SK-N-SH treated with all-trans-retinoic acid at 6 μM for 48 hours (cell line): ENCODE measurements around the gene VPS4B.
A peak's percentile ranks its signal among the peaks of the same experiment; 100 is the strongest.

Source experiments
- ATAC-seq: fragments of 200-7000 bp; cut with Tn5 transposase; 3 replicates; pipeline ENCODE4 v1.9.1; 2020; ENCODE audit warnings: mild to moderate bottlenecking, moderate library complexity
- ARNTL ChIP-seq: fragments of 450-650 bp; formaldehyde crosslinking; IDR thresholded peaks from 2 replicates; pipeline ENCODE4 v1.5.0; 2020; ENCODE audit warnings: low read depth, mild to moderate bottlenecking, moderate library complexity, borderline replicate concordance
- BACH2 ChIP-seq: fragments of 250-450 bp; sonication (Bioruptor Pico); IDR thresholded peaks from 2 replicates; pipeline ENCODE4 v1.9.0; 2021; ENCODE audit warnings: mild to moderate bottlenecking, borderline replicate concordance
- CREB5 ChIP-seq: fragments of 250-450 bp; sonication (Bioruptor Pico); IDR thresholded peaks from 2 replicates; pipeline ENCODE4 v1.5.1; 2020; ENCODE audit warnings: low read depth, mild to moderate bottlenecking, moderate library complexity
- CSDC2 ChIP-seq: fragments of 250-450 bp; sonication (Bioruptor Pico); IDR thresholded peaks from 2 replicates; pipeline ENCODE4 v1.5.0; 2020; ENCODE audit warnings: mild to moderate bottlenecking, moderate library complexity
- ESRRG ChIP-seq: fragments of 250-450 bp; sonication (Bioruptor Pico); IDR thresholded peaks from 2 replicates; pipeline ENCODE4 v1.6.1; 2021; ENCODE audit warnings: mild to moderate bottlenecking
- GLIS3 ChIP-seq: fragments of 250-450 bp; sonication (Bioruptor Pico); IDR thresholded peaks from 2 replicates; pipeline ENCODE4 v1.5.0; 2020; ENCODE audit warnings: mild to moderate bottlenecking, moderate library complexity
- OSR1 ChIP-seq: fragments of 250-450 bp; sonication (Bioruptor Pico); IDR thresholded peaks from 2 replicates; pipeline ENCODE4 v1.8.0; 2022; ENCODE audit warnings: moderate library complexity, mild to moderate bottlenecking, inconsistent platforms
- PATZ1 ChIP-seq: fragments of 250-450 bp; sonication (Bioruptor Pico); IDR thresholded peaks from 2 replicates; pipeline ENCODE4 v1.8.0; 2020; ENCODE audit warnings: mild to moderate bottlenecking, moderate library complexity, borderline replicate concordance
- PPARA ChIP-seq: fragments of 250-450 bp; sonication (Bioruptor Pico); IDR thresholded peaks from 2 replicates; pipeline ENCODE4 v1.5.0; 2020; ENCODE audit warnings: mild to moderate bottlenecking, borderline replicate concordance
- RARB ChIP-seq: fragments of 250-450 bp; sonication (Bioruptor Pico); IDR thresholded peaks from 2 replicates; pipeline ENCODE4 v1.8.0; 2021; ENCODE audit warnings: mild to moderate bottlenecking, moderate library complexity
- TCF4 ChIP-seq: fragments of 250-450 bp; sonication (Bioruptor Pico); IDR thresholded peaks from 2 replicates; pipeline ENCODE4 v1.8.0; 2021; ENCODE audit warnings: mild to moderate bottlenecking, moderate library complexity, borderline replicate concordance
- TOX ChIP-seq: fragments of 250-450 bp; sonication (Bioruptor Pico); IDR thresholded peaks from 2 replicates; pipeline ENCODE4 v1.8.0; 2021; ENCODE audit warnings: mild to moderate bottlenecking, moderate library complexity, borderline replicate concordance
- ZC3H10 ChIP-seq: fragments of 250-450 bp; sonication (Bioruptor Pico); IDR thresholded peaks from 2 replicates; pipeline ENCODE4 v1.5.1; 2021; ENCODE audit warnings: mild to moderate bottlenecking, moderate library complexity
- ZFP3 ChIP-seq: fragments of 250-450 bp; sonication (Bioruptor Pico); IDR thresholded peaks from 2 replicates; pipeline ENCODE4 v1.5.0; 2020; ENCODE audit warnings: mild to moderate bottlenecking, moderate library complexity
- ZNF565 ChIP-seq: fragments of 450-650 bp; formaldehyde crosslinking; conservative IDR thresholded peaks from 2 replicates; pipeline ENCODE4 v1.5.0; 2020; ENCODE audit warnings: low read depth, mild to moderate bottlenecking, moderate library complexity
- ZNF70 ChIP-seq: fragments of 450-650 bp; formaldehyde crosslinking; IDR thresholded peaks from 2 replicates; pipeline ENCODE4 v1.5.0; 2020; ENCODE audit warnings: mild to moderate bottlenecking, moderate library complexity
- ZNF8 ChIP-seq: fragments of 450-650 bp; formaldehyde crosslinking; IDR thresholded peaks from 2 replicates; pipeline ENCODE4 v1.5.0; 2020; ENCODE audit warnings: mild to moderate bottlenecking, moderate library complexity
- TF ChIP-seq, protein P1 (sequence below): fragments of 250-450 bp; sonication (Bioruptor Pico); IDR thresholded peaks from 2 replicates; pipeline ENCODE4 v1.5.1; 2021; ENCODE audit warnings: mild to moderate bottlenecking, moderate library complexity
- TF ChIP-seq, protein P2 (sequence below): fragments of 250-450 bp; sonication (Bioruptor Pico); IDR thresholded peaks from 2 replicates; pipeline ENCODE4 v1.8.0; 2021; ENCODE audit warnings: low read depth, mild to moderate bottlenecking, moderate library complexity, borderline replicate concordance
- TF ChIP-seq, protein P3 (sequence below): fragments of 250-450 bp; sonication (Bioruptor Pico); IDR thresholded peaks from 2 replicates; pipeline ENCODE4 v1.5.0; 2020; ENCODE audit warnings: mild to moderate bottlenecking, moderate library complexity

Gene VPS4B

GRCh38 chr18:63394954-63395353 lies 27.3 kb downstream of the VPS4B start:
- ATAC-seq: no peak
- TF ChIP-seq ARNTL (CRISPR knock-in tag) (no peak), PATZ1 (CRISPR knock-in tag) (no peak), ESRRG (CRISPR knock-in tag) (no peak), ZC3H10 (CRISPR knock-in tag) (no peak), ZNF8 (CRISPR knock-in tag) (no peak), PPARA (CRISPR knock-in tag) (no peak), ZFP3 (CRISPR knock-in tag) (no peak), BACH2 (CRISPR knock-in tag) (no peak), CREB5 (no peak), TCF4 (CRISPR knock-in tag) (no peak), RARB (CRISPR knock-in tag) (no peak), ZNF70 (CRISPR knock-in tag) (no peak), OSR1 (CRISPR knock-in tag) (no peak), TOX (CRISPR knock-in tag) (no peak), GLIS3 (CRISPR knock-in tag) (no peak), CSDC2 (CRISPR knock-in tag) (no peak)
- TF ChIP-seq, protein P1, sequence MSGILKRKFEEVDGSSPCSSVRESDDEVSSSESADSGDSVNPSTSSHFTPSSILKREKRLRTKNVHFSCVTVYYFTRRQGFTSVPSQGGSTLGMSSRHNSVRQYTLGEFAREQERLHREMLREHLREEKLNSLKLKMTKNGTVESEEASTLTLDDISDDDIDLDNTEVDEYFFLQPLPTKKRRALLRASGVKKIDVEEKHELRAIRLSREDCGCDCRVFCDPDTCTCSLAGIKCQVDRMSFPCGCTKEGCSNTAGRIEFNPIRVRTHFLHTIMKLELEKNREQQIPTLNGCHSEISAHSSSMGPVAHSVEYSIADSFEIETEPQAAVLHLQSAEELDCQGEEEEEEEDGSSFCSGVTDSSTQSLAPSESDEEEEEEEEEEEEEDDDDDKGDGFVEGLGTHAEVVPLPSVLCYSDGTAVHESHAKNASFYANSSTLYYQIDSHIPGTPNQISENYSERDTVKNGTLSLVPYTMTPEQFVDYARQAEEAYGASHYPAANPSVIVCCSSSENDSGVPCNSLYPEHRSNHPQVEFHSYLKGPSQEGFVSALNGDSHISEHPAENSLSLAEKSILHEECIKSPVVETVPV (CRISPR knock-in tag): no peak
- TF ChIP-seq, protein P2, sequence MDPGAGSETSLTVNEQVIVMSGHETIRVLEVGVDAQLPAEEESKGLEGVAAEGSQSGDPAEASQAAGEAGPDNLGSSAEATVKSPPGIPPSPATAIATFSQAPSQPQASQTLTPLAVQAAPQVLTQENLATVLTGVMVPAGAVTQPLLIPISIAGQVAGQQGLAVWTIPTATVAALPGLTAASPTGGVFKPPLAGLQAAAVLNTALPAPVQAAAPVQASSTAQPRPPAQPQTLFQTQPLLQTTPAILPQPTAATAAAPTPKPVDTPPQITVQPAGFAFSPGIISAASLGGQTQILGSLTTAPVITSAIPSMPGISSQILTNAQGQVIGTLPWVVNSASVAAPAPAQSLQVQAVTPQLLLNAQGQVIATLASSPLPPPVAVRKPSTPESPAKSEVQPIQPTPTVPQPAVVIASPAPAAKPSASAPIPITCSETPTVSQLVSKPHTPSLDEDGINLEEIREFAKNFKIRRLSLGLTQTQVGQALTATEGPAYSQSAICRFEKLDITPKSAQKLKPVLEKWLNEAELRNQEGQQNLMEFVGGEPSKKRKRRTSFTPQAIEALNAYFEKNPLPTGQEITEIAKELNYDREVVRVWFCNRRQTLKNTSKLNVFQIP: no peak

DNA sequence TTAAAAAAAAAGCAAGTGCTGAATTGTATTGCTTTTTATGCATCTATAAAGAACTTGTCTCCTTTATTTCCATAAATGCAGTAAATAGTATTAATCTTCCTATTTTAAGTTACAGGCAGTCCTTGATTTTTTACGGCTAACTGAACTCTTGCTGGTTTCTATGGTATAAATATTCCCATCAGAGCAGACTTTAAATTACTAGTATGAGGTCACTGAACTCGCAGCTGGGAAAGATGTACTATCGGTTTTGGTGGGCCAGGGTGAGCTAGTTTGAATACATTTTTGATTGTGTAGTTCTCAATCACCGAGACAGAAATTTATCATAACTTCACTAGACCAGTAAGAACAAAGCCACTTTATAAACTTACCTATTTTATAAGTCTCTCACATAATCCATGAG lies 34.4 kb downstream of the VPS4B start:
- no peak for TF ChIP-seq PPARA (CRISPR knock-in tag)
- TF ChIP-seq, protein P3, sequence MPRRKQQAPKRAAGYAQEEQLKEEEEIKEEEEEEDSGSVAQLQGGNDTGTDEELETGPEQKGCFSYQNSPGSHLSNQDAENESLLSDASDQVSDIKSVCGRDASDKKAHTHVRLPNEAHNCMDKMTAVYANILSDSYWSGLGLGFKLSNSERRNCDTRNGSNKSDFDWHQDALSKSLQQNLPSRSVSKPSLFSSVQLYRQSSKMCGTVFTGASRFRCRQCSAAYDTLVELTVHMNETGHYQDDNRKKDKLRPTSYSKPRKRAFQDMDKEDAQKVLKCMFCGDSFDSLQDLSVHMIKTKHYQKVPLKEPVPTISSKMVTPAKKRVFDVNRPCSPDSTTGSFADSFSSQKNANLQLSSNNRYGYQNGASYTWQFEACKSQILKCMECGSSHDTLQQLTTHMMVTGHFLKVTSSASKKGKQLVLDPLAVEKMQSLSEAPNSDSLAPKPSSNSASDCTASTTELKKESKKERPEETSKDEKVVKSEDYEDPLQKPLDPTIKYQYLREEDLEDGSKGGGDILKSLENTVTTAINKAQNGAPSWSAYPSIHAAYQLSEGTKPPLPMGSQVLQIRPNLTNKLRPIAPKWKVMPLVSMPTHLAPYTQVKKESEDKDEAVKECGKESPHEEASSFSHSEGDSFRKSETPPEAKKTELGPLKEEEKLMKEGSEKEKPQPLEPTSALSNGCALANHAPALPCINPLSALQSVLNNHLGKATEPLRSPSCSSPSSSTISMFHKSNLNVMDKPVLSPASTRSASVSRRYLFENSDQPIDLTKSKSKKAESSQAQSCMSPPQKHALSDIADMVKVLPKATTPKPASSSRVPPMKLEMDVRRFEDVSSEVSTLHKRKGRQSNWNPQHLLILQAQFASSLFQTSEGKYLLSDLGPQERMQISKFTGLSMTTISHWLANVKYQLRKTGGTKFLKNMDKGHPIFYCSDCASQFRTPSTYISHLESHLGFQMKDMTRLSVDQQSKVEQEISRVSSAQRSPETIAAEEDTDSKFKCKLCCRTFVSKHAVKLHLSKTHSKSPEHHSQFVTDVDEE (CRISPR knock-in tag): no peak
- TF ChIP-seq RARB (CRISPR knock-in tag): no peak
- TF ChIP-seq ESRRG (CRISPR knock-in tag): no peak
- no peak for TF ChIP-seq ZNF565
- TF ChIP-seq ZFP3 (CRISPR knock-in tag): no peak
- no peak for TF ChIP-seq CSDC2 (CRISPR knock-in tag)
- TF ChIP-seq TCF4 (CRISPR knock-in tag): no peak
- no peak for TF ChIP-seq TOX (CRISPR knock-in tag)
- TF ChIP-seq ZC3H10 (CRISPR knock-in tag): no peak
- no peak for ATAC-seq

- no peak for ATAC-seq
- TF ChIP-seq ARNTL (CRISPR knock-in tag) (no peak), ZNF565 (peak; percentile 58; the same call in 1 of the 2 replicates)
Observed at GRCh38 chr18:63382843-63383242, 39.4 kb downstream of the VPS4B start.

DNA sequence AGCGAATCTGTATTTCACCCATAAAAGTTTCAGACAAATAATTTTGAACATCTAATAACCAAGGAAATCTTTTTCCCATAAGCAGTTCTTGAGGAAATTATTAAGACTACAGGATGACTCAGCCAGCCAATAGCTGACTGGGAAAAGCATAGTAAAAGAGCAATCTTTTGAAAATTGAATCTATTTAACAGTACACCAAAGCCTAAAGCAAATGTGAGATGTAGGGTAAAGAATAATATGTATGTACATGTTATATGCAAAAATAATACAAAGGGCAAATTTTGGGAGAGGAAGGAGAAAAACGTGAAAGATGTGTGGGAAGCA lies 42.7 kb downstream of the VPS4B start:
- TF ChIP-seq OSR1 (CRISPR knock-in tag): no peak
- TF ChIP-seq ZNF70 (CRISPR knock-in tag): no peak
- TF ChIP-seq, protein P1 (CRISPR knock-in tag): no peak
- no peak for TF ChIP-seq BACH2 (CRISPR knock-in tag)
- TF ChIP-seq PPARA (CRISPR knock-in tag): no peak
- ATAC-seq: peak; percentile 41; the same call in 2 of the 3 replicates
